NCI-H524 (cell line): ENCODE results near the gene IGDCC3.
A peak's percentile ranks its signal among the peaks of the same experiment; 100 is the strongest.
"Not testable (repeated sequence)": the region's sequence is repeated elsewhere in the genome, so short reads cannot be mapped to it uniquely, and the experiment has no call there.

Source experiments
- DNase-seq, 2 experiments: peaks; one replicate each; lab custom pipeline; 2025; lab: John Stamatoyannopoulos, UW

The IGDCC3 gene

GRCh38 chr15:65406424-65407000 is 28.7 kb upstream of the IGDCC3 start:
- DNase-seq: no peak

GRCh38 chr15:65405791-65406423 is 28.1 kb upstream of the IGDCC3 start:
- peak; percentile 88 to 91 for DNase-seq

- no peak for DNase-seq
These were observed 26.5 kb upstream of the IGDCC3 start for GRCh38 chr15:65404186-65404872.

GRCh38 chr15:65402961-65403360 is 25.2 kb upstream of the IGDCC3 start:
- no peak for DNase-seq

- no peak for DNase-seq
These were observed 23.9 kb upstream of the IGDCC3 start for GRCh38 chr15:65401611-65402240.

- DNase-seq: peak; percentile 75 to 90
These were observed 23.2 kb upstream of the IGDCC3 start for GRCh38 chr15:65400760-65401610.

- DNase-seq: no peak
These were observed 22.2 kb upstream of the IGDCC3 start for GRCh38 chr15:65399997-65400396.

GRCh38 chr15:65399001-65399706 is 21.4 kb upstream of the IGDCC3 start:
- no peak for DNase-seq

GRCh38 chr15:65398486-65398885 is 20.7 kb upstream of the IGDCC3 start:
- not testable (repeated sequence) for DNase-seq

- no peak for DNase-seq
These were observed 19.1 kb upstream of the IGDCC3 start for GRCh38 chr15:65396965-65397317.

GRCh38 chr15:65396283-65396964 is 18.6 kb upstream of the IGDCC3 start:
- DNase-seq: no peak

GRCh38 chr15:65395567-65396202 is 17.9 kb upstream of the IGDCC3 start:
- no peak for DNase-seq

- DNase-seq: no peak
These were observed 17.1 kb upstream of the IGDCC3 start for GRCh38 chr15:65394936-65395335.

GRCh38 chr15:65394280-65394789 is 16.5 kb upstream of the IGDCC3 start:
- no peak for DNase-seq

- DNase-seq: no peak
These were observed 15.8 kb upstream of the IGDCC3 start for GRCh38 chr15:65393557-65393956.

GRCh38 chr15:65393091-65393490 is 15.3 kb upstream of the IGDCC3 start:
- no peak for DNase-seq

- DNase-seq: no peak
These were observed 14.6 kb upstream of the IGDCC3 start for GRCh38 chr15:65392368-65392767.

GRCh38 chr15:65391732-65392131 is 13.9 kb upstream of the IGDCC3 start:
- DNase-seq: no peak

GRCh38 chr15:65390447-65390846 is 12.6 kb upstream of the IGDCC3 start:
- DNase-seq: no peak

GRCh38 chr15:65389226-65389625 is 11.4 kb upstream of the IGDCC3 start:
- DNase-seq: no peak
